T-helper 17 cell (primary cell): Measurements from ENCODE around the gene SLCO6A1. TPM values are rescaled to one million over a fixed set of nuclear protein-coding genes. Genes with fewer than 3 reads are reported as not detected.
"Not testable (repeated sequence)": the region's sequence is repeated elsewhere in the genome, so short reads cannot be mapped to it uniquely, and the experiment has no call there.

ENCODE experiments used
- ATAC-seq: fragments of 150-1000 bp; cut with Tn5 transposase; 2 replicates; pipeline ENCODE4 v1.10.0; 2021; ENCODE audit warnings: mild to moderate bottlenecking, moderate library complexity
- DNase-seq, 3 donors: peaks; one replicate each; pipeline versions ENCODE4 v3.0.0 to v3.0.0-alpha.2; 2020 to 2021
- H3K9me3 ChIP-seq: one replicate; pipeline ENCODE4 v1.7.0; 2013; ENCODE audit warnings: low read length, mild to moderate bottlenecking; ENCODE audit not compliant: control insufficient read depth, poor library complexity, severe bottlenecking
- H3K27ac Mint-ChIP-seq: one replicate; pipeline ENCODE4 v1.8.0; 2022; ENCODE audit warnings: mild to moderate bottlenecking, moderate library complexity, mixed read lengths
- H3K27me3 Mint-ChIP-seq: one replicate; pipeline ENCODE4 v1.8.0; 2022; ENCODE audit warnings: mixed read lengths
- H3K36me3 Mint-ChIP-seq: one replicate; pipeline ENCODE4 v1.8.0; 2022; ENCODE audit warnings: low read depth, mixed read lengths
- H3K4me1 Mint-ChIP-seq: one replicate; pipeline ENCODE4 v1.8.0; 2022; ENCODE audit warnings: mild to moderate bottlenecking, mixed read lengths
- H3K4me3 Mint-ChIP-seq: one replicate; pipeline ENCODE4 v1.8.0; 2022; ENCODE audit warnings: mild to moderate bottlenecking, moderate library complexity, mixed read lengths
- total RNA-seq, 4 donors: library from RNA in 2 of 4; stranded (reverse) in 2 of 4; gene quantifications; one replicate each; pipeline ENCODE4 v1.2.3 and lab custom pipeline; 2022 to 2026

Gene SLCO6A1
- total RNA-seq, 2 donors from 2014 or later = not detected

DNA sequence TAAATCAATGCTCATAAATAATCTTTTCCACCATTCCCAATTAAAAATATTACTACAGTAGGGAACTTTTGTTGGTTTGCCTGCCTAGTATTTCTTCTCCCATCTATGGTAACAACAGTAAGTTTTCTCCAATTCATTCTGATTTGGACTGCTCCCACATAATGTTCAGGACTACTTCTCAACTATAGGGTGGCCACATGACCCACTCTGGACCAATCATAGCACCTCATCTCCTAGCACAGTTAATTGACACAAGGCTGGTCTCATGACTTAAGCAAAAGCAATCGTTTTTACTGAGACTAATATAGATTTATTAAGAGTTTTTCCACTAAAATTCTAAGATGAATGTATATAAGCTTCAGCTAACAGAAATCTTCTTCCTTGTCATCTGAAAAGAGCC lies 28.7 kb upstream of the SLCO6A1 start:
- DNase-seq (no peak), ATAC-seq (no peak)
- Mint-ChIP-seq H3K4me3 (no peak overlapping the region), H3K4me1 (no peaks in the 10 kb centered on the region), H3K27me3 (peaks cover 19% of the 10 kb centered on the region), H3K36me3 (no peaks in the 10 kb centered on the region), H3K27ac (no peak overlapping the region)
- H3K9me3 ChIP-seq = no peaks in the 10 kb centered on the region

DNA sequence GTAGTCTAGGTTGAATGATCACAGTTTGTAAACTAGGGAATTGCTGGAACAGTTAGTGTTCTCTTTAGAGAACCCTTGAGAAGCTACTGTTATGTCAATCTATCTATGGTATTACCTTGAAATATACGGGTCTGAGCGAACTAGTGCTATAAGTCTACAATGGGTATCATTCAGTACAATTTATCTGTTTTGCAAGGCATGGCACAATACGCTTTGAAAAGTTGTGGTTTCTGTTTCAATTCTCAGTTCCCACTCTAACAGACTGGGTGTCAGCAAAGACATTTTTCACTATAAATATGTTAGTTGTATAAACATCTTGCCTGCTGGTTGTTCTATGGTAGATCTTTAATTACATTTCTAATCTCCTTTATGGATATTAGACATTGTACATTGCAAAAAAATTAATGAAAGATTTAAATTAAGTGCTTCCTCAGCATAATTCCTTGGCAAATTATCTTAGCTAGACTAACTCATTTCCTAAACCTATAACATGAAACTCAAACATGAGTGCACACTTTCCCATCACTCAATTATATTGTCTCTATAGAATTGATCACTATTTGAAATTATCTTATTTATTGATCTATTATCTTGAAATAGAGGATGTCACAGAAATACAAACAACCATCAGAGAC lies 24.9 kb upstream of the SLCO6A1 start:
- no peak overlapping the region for H3K4me3 Mint-ChIP-seq
- DNase-seq (no peak), ATAC-seq (no peak)
- H3K36me3 Mint-ChIP-seq = no peaks in the 10 kb centered on the region
- no peaks in the 10 kb centered on the region for H3K9me3 ChIP-seq
- no peaks in the 10 kb centered on the region for H3K4me1 Mint-ChIP-seq
- H3K27me3 Mint-ChIP-seq = peaks cover 6% of the 10 kb centered on the region
- no peak overlapping the region for H3K27ac Mint-ChIP-seq

DNA sequence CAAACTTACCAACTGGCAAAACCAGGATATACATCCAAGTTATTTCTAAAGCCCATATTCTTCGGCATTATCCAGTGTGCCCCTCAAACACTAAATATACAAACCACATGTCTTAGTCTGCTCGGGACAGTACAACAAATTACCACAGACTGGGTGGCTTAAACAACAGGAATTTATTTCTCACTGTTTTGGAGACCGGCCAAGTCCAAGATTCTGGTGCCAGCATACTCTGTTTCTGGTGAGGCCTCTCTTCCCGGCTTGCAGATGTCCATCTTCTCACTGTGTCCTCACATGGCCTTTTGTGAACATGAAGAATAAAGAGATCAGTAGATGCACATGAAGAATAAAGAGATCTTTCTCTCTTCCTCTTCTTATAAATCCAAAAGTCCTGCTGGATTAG lies 12.9 kb upstream of the SLCO6A1 start:
- no peaks in the 10 kb centered on the region for H3K36me3 Mint-ChIP-seq
- ATAC-seq (no peak), DNase-seq (no peak)
- no peak overlapping the region for H3K4me3 Mint-ChIP-seq
- peaks cover 9% of the 10 kb centered on the region for H3K27me3 Mint-ChIP-seq
- no peak overlapping the region for H3K27ac Mint-ChIP-seq
- no peaks in the 10 kb centered on the region for H3K4me1 Mint-ChIP-seq
- H3K9me3 ChIP-seq = no peaks in the 10 kb centered on the region

DNA sequence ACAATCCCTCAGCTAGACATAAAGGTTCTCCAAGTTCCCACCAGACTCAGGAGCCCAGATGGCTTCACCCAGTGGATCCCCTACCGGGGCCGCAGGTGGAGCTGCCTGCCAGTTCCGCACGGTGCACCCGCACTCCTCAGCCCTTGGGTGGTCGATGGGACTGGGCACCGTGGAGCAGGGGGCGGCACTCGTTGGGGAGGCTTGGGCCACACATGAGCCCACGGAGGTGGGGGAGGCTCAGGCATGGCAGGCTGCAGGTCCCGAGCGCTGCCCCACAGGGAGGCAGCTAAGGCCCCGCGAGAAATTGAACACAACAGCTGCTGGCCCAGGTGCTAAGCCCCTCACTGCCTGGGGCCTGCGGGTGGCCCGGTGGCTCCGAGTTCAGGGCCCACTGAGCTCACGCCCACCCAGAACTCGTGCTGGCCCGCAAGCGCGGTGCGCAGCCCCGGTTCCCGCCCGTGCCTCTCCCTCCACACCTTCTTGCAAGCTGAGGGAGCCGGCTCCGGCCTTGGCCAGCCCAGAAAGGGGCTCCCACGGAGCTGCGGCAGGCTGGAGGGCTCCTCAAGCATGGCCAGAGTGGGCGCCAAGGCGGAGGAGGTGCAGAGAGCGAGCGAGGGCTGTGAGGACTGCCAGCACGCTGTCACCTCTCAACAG lies 7.4 kb downstream of the SLCO6A1 start:
- H3K4me3 Mint-ChIP-seq, H3K36me3 Mint-ChIP-seq, ATAC-seq, H3K9me3 ChIP-seq, DNase-seq, H3K4me1 Mint-ChIP-seq, H3K27me3 Mint-ChIP-seq, H3K27ac Mint-ChIP-seq: not testable (repeated sequence)

DNA sequence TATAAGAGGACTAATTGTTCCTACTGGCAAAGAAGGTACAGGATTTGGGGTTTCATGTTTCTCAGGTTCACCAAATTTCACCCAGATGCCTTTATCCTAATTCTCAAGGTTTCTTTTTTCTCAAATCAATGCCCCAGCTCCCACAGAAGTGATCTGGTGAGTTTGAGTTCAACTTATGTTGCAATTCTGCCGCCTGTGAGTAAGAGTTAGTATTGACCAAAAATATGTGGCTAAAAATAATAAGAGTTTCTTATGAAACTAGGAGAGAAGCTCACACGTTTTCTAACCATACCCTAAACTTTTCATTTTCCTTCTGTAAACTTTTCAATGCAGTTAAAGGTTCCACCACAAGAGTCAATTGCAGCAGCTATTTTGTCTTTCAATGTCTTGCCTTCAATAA lies 15.1 kb downstream of the SLCO6A1 start:
- Mint-ChIP-seq H3K4me3 (no peak overlapping the region), H3K36me3 (no peaks in the 10 kb centered on the region), H3K4me1 (peaks cover 2% of the 10 kb centered on the region), H3K27ac (no peak overlapping the region), H3K27me3 (peaks cover 5% of the 10 kb centered on the region)
- DNase-seq (no peak), ATAC-seq (no peak)
- no peaks in the 10 kb centered on the region for H3K9me3 ChIP-seq

DNA sequence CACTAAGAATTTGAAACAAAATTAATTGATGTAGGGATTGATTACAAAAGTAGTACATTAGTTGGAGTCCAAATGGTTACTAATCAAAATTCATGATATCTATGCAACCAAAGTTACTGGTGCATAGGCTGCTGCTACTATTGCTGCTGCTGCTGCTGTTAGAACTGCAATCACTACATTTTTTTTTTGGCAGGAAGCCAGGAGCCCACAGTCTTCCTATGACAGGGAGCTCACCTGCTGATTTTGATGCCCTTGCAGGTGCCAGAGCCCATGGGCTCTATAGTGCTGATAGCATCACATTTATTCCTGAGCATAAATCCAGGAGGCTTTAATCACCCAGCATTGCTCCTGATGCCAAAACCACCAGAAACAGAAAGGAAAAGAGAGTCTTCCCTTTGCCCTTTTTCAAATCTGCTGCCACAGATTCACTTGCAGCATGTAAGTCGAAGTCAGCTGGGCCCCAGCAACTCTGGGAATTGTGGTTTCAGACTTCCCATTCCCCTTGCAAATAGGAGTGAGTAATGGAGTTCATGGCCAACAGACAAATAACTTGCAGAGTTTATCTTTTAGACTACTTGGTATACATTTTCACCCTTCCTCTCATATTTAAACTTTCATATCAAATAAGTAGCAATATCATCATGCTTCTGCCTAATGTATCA lies 17.6 kb downstream of the SLCO6A1 start:
- no peaks in the 10 kb centered on the region for H3K9me3 ChIP-seq
- Mint-ChIP-seq H3K4me1 (peaks cover 2% of the 10 kb centered on the region), H3K4me3 (no peak overlapping the region), H3K27ac (no peak overlapping the region), H3K36me3 (no peaks in the 10 kb centered on the region), H3K27me3 (no peaks in the 10 kb centered on the region)
- ATAC-seq = no peak
- no peak for DNase-seq

DNA sequence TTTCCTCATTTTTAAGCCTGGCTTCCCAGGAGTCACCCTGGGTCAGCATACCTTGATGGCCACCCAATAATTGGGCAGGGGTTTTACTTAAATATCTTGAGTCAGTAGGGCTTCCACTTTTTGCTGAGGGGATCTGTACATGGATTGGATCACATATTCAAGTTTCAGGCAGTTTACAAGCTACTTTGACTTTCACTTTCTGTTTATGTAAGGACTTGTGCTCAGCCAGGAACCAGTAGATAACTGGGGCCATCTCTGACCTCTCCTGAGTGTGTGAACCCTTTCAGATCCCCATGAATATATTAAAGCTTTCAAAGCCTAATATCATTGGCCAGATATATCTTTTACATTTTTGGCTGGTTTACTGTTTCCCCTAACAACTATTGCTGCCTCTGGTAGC lies 45.1 kb downstream of the SLCO6A1 start:
- no peaks in the 10 kb centered on the region for H3K9me3 ChIP-seq
- Mint-ChIP-seq H3K4me3 (peak overlapping the region; percentile 25), H3K36me3 (no peaks in the 10 kb centered on the region), H3K27ac (no peak overlapping the region), H3K27me3 (no peaks in the 10 kb centered on the region), H3K4me1 (no peaks in the 10 kb centered on the region)
- DNase-seq (no peak), ATAC-seq (no peak)

DNA sequence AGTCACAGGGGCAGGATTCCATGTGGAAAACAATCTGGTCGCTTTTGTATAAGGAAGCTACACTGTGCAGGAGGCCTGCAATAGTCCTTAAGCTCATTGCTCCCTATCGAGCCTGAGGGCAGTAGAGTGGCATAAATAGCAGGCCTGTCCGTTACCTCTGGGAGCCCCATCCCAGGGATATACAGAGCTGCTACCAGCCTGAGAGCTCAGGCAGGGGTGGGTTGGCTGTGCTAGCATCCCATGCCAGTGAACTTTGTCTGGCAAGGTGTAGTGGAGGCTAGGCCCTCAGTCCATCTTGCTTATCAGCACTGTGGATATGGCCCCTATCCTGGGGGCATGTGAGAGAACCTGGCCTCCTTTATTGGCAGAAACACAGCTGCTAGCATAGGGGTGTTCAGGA lies 47.7 kb downstream of the SLCO6A1 start:
- DNase-seq (no peak), ATAC-seq (no peak)
- no peaks in the 10 kb centered on the region for H3K27me3 Mint-ChIP-seq
- no peak overlapping the region for H3K4me3 Mint-ChIP-seq
- H3K27ac Mint-ChIP-seq = no peak overlapping the region
- no peaks in the 10 kb centered on the region for H3K4me1 Mint-ChIP-seq
- H3K9me3 ChIP-seq = no peaks in the 10 kb centered on the region
- H3K36me3 Mint-ChIP-seq = no peaks in the 10 kb centered on the region

DNA sequence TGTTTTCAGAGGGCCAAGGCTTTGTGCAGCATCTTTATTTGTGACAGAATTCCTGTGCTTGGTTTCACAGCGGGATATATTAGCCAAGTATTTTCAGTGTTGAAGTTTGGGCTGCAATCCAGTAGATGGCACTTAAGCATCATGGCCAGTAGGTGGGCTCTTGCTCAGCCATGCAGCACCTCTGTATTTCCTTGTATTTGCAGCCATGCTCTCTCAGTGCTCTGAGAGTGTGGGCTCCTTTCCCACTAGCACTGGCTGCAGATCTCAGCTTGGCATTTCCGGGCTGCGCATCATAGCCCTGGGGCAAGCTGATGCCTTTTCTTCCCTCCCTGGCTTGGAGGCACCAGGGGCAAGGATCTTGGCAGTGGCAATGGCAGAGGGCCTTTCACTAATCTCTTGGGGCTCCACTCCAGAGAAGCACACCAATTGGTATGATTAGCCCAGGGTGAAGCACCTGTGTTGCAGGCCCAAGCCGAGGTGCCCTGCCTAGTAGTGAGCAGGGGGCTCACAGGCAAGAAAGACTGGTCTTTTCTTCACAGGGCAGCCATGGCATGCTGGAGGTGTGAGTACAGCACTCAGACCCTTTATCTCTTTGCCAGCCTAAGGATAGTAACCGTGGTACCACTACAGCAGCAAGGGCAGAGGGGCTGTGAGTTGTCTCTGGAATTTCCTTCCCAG lies 48.3 kb downstream of the SLCO6A1 start:
- ATAC-seq = no peak
- no peaks in the 10 kb centered on the region for H3K36me3 Mint-ChIP-seq
- H3K27me3 Mint-ChIP-seq = no peaks in the 10 kb centered on the region
- no peaks in the 10 kb centered on the region for H3K9me3 ChIP-seq
- DNase-seq = no peak
- no peaks in the 10 kb centered on the region for H3K4me1 Mint-ChIP-seq
- H3K4me3 Mint-ChIP-seq = no peak overlapping the region
- no peak overlapping the region for H3K27ac Mint-ChIP-seq

DNA sequence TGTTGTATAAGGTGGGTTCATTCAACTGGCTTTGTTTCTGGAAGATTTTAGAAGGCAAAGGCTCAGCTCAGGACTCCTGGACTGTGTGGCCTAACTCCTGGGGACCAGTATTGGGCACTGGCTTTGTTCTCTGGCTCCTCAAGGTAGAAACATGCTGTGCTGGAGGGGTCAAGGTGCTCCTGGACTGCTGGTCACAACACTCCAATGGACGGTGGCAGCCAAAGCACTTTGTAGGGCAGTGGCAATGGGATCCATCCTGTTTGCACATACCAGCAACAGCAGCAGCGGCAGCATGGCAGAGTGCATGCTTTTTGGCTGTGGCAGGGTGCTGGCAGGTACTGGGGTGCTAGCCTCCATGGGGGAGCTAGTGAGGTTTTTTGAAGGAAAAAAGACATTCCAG lies 65.3 kb downstream of the SLCO6A1 start:
- no peak for DNase-seq
- H3K9me3 ChIP-seq = no peaks in the 10 kb centered on the region
- Mint-ChIP-seq H3K4me1 (no peaks in the 10 kb centered on the region), H3K27ac (no peak overlapping the region), H3K36me3 (peaks cover 2% of the 10 kb centered on the region), H3K4me3 (no peak overlapping the region), H3K27me3 (no peaks in the 10 kb centered on the region)
- no peak for ATAC-seq

DNA sequence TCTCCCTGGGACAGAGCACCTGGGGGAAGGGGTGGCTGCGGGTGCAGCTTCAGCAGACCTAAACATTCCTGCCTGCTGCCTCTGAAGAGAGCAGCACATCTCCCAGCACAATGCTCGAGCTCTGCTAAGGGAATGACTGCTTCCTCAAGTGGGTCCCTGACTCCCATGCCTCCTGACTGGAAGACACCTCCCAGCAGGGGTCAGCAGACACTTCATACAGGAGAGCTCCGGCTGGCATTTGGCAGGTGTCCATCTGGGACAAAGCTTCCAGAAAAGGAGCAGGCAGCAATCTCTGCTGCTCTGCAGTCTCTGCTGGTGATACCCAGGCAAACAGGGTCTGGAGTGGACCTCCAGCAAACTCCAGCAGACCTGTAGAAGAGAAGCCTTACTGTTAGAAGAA lies 77.2 kb downstream of the SLCO6A1 start:
- H3K4me1 Mint-ChIP-seq = no peaks in the 10 kb centered on the region
- no peaks in the 10 kb centered on the region for H3K27me3 Mint-ChIP-seq
- no peaks in the 10 kb centered on the region for H3K9me3 ChIP-seq
- no peak overlapping the region for H3K27ac Mint-ChIP-seq
- DNase-seq (no peak), ATAC-seq (no peak)
- H3K4me3 Mint-ChIP-seq = no peak overlapping the region
- H3K36me3 Mint-ChIP-seq = no peaks in the 10 kb centered on the region

DNA sequence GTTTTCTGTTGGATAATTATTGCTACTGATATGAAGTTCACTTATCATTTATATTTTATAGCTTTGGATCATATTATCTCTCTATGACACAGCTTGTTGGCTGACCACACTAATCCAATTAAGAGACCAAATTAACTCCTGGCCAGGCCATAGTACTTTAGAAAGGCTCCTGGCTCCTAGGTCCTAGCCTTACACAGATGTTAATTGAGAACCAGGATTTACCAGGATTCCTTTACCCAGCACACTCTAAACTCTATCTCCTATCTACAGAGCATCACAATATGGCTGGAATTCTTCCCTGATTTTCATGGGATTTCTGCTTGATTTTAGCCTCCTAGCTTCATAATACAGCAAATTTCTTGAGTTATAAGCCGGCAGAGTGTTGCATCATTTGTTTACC lies 80.3 kb downstream of the SLCO6A1 start:
- Mint-ChIP-seq H3K4me3 (no peak overlapping the region), H3K27me3 (no peaks in the 10 kb centered on the region), H3K27ac (no peak overlapping the region), H3K36me3 (no peaks in the 10 kb centered on the region), H3K4me1 (no peaks in the 10 kb centered on the region)
- DNase-seq = no peak
- H3K9me3 ChIP-seq = no peaks in the 10 kb centered on the region
- ATAC-seq = no peak

DNA sequence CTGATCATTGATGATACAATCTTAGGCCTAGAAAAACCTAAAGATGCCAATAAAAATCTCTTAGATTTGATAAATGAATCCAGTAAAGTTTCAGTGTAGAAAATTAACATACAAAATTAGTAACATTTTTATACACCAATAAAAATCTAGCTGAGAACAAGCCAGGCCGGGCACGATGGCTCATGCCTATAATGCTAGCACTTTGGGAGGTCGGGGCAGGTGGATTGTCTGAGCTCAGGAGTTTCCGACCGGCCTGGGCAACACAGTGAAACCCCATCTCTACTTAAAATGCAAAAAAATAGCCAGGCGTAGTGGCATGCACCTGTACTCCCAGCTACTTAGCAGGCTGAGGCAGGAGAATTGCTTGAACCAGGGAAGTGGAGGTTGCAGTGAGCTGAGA lies 84.4 kb downstream of the SLCO6A1 start:
- Mint-ChIP-seq H3K4me1 (no peaks in the 10 kb centered on the region), H3K27ac (no peak overlapping the region), H3K36me3 (no peaks in the 10 kb centered on the region), H3K4me3 (no peak overlapping the region), H3K27me3 (no peaks in the 10 kb centered on the region)
- DNase-seq = no peak
- ATAC-seq = no peak
- H3K9me3 ChIP-seq = no peaks in the 10 kb centered on the region
